Activated CD4-positive, alpha-beta T cell treated with anti-CD3 and anti-CD28 coated beads for 24 hours (primary cell): ENCODE measurements around the gene RGS3.
A peak's percentile ranks its signal among the peaks of the same experiment; 100 is the strongest.

ENCODE experiments used
- DNase-seq, 2 donors: peaks; one replicate each; pipeline ENCODE4 v3.0.0-alpha.2; 2020; ENCODE audit warnings: low read depth in 2 of 2

Gene RGS3

GRCh38 chr9:113585085-113585442, 121.5 kb downstream of the RGS3 start:
- no peak for DNase-seq

GRCh38 chr9:113585555-113585954, 122.0 kb downstream of the RGS3 start:
- DNase-seq, result no peak

DNA sequence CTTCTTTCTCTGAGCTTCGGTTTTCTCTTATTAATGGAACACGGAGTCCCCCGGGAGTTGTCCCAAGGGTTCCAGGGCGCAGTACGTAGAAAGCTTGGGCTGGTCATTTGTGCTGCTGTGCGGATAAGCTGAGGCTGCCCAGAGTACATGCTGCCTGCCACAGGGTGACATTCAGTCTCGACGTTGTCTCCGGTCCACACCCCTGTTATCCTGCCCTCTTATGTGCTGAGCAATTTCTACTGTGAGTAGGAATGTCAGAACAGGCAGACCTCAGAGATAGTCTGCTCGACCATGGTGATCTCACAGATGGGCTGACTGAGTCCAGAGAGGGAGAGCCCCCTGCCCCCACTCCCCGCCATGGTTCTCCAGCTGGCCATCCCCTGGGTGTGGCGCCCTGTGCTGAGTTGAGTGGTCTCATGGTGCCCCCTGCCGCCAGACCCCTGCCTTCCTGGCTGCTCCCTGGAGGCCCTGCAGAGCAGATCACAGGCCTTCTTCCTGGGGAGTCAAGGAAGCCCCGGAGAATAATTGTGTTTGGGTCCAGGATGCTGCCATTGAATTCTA, 124.0 kb downstream of the RGS3 start:
- no peak for DNase-seq

DNA sequence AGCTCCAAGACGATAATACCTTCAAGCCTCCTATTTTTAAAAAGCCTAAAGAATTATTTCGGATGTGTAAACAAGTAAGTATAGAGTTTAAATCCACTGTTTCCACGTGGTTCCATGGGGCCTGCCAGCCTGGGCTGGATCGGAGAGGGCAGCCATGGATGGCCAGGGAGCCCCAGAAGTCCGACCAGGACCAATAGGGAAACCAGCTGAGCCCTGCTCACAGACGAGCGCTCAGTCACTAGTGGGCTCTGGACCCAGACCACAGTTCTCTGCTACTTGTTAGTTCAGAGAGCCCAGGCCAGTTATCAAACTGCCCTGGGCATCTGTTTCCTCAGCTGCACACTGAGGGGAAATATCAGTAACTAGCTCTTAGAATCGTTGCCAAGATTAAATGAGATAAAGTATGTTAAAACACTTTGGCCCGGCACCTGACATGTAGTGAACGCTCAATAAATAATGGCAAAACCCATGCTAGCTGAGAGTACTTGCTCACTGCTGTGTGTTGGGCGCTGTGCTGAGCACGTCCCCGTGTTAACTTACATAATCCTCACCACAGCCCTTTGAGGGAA, 124.8 kb downstream of the RGS3 start:
- no peak for DNase-seq

- no peak for DNase-seq
Observed at GRCh38 chr9:113588936-113589335, 125.4 kb downstream of the RGS3 start.

DNA sequence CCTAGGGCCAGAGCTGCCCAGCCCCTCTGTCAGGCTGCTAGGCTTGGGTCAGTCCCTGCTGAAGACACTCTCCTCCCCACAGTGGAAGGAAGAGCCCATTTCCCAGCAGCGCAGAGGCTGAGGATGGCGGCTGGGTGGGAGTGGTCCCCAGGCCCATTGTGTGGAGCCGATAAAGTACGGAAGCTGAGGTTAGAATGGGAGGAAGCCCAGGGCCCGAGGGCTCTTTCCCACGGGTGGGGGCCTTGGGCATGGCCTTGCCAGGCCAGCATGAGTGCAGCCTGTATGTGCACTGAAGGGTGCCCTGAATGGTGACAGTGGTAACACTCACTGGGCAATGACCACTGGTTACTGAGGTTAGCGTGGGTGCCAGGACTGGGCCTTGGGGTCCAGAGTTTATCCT, 125.9 kb downstream of the RGS3 start:
- no peak for DNase-seq

- no peak for DNase-seq
Observed at GRCh38 chr9:113589890-113590289, 126.4 kb downstream of the RGS3 start.

- no peak for DNase-seq
Observed at GRCh38 chr9:113590389-113590788, 126.9 kb downstream of the RGS3 start.

DNA sequence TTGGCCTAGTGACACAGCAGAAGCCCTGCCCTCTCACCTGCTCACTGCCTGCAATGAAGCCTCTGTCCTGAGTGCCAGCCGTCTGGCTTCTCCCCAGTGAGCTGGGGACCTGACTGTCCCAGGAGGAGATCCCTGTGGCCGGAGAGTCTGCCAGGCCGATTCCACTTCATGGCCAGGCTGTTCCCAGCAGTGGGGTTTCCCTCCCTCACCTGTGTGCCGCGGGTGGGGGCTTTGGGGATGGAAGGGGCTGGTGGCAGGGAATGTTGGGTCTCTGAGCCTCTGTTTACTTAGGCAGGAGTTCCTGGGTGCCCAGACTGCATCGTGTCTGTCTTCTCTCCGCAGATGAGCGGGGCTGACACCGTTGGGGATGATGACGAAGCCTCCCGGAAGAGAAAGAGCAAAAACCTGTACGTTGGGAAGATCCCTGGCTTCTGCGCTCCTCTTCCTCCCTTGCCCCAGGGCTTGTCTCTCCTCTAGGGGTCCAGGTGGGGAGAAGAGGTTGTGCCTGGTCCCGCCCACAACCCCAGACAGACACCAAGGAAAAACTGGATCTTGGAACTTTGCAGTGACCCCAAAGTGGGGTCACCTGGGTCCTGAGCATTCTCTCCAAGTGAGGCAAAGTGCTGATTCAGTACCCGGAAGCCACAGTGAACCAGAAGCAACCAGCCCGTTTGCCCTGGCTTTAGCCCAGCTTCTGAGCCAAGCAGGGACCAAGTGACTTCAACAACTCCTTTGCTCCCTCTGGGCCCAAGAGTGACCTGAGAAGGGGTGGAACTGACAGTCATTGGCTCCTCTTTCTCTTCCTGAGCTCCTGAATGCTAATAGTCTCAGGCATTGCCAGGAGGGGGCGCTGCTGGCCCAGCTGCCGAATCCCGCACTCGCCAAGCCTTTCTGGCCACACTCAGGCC, 127.7 kb downstream of the RGS3 start:
- peak; percentile 46 to 74 for DNase-seq

DNA sequence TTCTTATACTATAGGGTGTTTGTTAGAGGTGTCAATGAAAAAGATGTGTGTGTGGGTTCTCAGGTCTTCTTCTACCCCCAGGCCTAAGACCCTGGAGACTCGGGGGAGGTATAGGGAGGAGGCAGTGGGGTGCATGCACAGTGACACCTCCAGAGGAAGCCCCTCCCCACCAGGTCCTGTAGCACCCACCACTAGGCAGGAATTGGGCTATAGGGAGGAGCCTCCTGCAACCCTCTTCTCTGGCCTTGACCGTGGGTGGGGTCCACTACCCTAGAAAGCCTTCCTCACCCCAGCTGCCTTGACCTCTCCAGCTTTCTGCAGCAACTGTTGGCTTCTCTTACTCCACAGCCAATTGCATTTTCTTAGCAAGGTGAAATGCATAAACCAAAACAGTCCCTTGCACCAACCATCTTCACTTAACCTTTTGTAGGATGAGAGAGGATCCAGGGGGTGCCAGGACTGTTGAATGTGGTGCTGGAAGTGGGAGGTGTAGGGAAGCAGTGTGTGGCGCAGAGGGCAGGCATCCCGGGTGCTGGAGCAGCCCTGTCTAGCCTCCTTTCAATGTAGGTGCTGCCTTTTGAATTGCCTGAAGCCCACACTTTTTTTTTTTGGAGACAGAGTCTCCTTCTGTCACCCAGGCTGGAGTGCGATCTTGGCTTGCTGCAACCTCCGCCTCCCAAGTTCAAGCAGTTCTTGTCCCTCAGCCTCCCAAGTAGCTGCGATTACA, 128.5 kb downstream of the RGS3 start:
- no peak for DNase-seq

GRCh38 chr9:113592876-113593575, 129.5 kb downstream of the RGS3 start:
- no peak for DNase-seq

DNA sequence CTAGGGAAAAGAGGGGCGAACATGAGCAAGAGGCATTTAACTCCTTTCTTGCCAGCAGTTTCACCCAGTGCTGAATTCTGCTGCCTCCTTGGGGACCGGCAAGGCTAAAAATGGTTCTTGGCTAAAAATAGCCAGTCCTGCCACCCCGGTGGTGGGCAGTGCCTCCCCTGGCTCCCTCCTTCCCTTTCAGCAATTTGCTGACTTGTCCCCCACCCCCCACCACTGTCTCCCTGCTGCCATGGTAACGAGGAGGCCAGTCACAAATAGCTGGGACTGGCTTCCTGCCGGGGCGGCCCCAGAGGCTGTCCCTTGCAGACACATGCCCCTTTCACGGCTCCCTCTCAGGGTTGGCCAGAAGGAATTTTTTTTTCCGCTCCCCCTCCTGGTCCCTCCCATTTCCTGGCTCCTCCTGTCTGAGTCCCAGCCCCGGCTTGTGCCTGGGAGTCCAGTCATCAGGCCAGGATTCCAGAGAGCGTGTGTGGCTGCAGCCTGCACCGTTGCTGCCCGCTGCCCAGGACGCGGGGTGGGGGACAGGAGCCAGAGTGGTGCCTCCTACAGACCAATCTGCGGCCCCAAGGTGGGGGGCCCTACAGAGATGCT, 130.3 kb downstream of the RGS3 start:
- DNase-seq, result no peak

DNA sequence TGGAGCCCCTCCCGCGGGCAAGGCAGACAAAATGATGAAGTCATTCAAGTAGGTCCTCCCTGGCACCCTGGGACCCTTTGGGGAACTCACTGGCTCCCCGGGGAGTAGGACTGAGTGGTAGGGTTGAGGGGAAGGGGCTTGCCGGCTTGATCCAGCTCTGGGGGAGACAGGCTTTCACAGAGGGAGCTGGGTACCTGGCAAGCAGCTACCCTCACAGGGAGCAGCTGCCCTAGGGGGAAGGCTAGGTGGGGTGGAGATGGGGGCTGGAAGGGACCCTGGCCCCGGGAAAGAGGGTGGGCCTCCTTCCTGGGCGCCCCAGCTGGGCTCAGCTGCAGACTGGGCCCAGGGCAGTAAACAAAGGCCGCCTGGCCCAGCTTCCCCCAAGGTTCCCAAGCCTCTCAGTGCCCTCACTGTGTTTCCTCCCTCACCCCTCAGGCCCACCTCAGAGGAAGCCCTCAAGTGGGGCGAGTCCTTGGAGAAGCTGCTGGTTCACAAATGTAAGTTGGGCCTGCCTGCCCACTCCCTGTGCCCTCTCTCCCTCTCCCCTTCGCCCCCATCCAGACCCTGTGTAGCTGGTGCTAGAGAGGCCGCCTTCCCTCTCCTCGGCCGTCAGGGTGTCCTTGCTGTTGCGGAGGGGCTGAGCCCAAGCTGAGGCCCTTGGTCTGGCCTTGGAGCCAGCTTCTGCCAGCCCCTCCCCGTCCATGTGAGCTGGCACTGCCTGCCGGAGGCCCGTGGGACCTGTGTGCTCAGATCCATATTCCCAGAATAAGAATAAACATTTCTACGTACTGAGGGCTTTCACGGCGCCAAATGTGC, 131.2 kb downstream of the RGS3 start:
- DNase-seq, result no peak

DNA sequence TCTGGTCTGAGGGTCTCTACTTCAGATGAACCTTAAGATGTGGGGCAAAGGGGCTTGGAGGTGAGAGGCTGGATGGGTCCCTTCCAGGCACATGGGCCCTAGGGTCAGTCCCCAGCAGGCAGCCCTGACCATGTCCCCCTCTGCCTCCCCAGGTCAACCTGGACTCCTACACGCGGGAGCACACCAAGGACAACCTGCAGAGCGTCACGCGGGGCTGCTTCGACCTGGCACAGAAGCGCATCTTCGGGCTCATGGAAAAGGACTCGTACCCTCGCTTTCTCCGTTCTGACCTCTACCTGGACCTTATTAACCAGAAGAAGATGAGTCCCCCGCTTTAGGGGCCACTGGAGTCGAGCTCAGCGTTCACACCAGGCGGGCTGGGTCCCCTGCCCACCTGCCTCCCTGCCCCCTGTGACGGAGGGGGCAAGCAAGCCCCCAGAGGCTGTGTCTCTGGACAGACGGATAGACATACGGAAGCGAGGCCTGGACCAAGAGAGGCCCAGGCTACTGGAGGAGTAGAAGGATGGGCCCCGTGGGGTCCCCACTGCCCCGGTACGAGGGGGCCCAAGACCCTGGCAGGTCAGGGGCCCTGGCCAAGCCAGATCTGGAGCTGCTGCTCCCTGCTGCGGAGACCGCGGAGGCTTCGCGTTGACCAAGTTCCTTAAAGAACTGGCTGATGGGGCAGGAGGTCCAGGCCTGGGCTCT, 133.2 kb downstream of the RGS3 start:
- no peak for DNase-seq

- DNase-seq, result no peak
Observed at GRCh38 chr9:113597390-113598241, 134.1 kb downstream of the RGS3 start.

DNA sequence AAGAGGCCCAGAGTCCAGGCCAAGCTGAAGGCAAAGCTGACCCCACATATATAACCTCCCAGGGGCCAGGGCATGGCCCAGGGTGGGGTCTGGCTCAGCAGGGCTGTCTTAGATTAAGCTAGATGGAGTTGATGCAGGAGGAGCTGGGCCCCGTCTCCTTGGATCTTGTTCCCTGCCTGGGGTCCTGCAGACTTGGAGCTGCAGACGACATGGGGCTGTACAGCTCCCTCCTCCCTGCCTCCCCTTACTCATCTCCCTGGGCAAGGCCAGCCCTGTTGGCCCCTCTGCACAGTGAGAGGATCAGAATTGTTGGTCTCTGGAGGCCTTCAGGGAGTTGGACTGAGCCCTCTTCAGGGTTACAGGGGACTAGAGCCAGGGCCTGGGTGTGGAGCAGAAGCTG, 134.9 kb downstream of the RGS3 start:
- DNase-seq, result no peak

- DNase-seq, result no peak
Observed at GRCh38 chr9:113598883-113599282, 135.4 kb downstream of the RGS3 start.

DNA sequence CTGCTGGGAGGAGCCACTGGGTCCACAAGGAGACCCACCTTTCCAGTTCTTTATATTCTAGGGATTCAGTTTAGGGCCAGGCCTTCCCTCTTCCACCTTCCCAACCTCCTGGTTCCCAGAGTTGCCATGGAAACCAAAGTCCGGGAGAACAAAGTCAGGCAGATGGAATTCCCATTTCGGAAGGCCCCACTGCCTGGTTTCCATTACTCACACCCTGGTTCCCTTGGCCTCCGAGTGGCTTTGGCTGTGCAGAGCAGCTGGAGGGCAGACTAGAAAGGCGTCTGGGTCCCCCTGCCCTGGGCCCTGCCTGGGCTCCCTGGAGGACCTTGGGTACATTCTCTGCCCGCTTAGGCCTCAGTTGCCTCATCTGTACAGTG, 136.1 kb downstream of the RGS3 start:
- DNase-seq, result no peak
